H1 (cell line): ENCODE results near the gene DPF3. TPM values are rescaled to one million over a fixed set of nuclear protein-coding genes. Genes with fewer than 3 reads are reported as not detected.

ENCODE experiments used
- CEBPB ChIP-seq: IDR thresholded peaks from 2 replicates; pipeline ENCODE4 v1.6.1; 2012; ENCODE audit warnings: low read depth, low read length
- FOSL1 ChIP-seq: IDR thresholded peaks from 2 replicates; pipeline ENCODE4 v1.6.1; 2011; ENCODE audit warnings: mild to moderate bottlenecking, low read depth, low read length, moderate library complexity; ENCODE audit not compliant: insufficient read depth
- TAF1 ChIP-seq: IDR thresholded peaks from 2 replicates; pipeline ENCODE4 v1.6.1; 2011; ENCODE audit warnings: mild to moderate bottlenecking, low read depth, low read length
- polyA plus RNA-seq, 7 experiments: library from polyadenylated mRNA; depleted of rRNA in 3 of 7; stranded (reverse) in 5 of 7; unstranded in 2 of 7; fragments of >200 nt in 5 of 7; fragments of 200-250 nt in 2 of 7; gene quantifications; 1 replicate in 5 of 7; 2 replicates in 1 of 7; 4 replicates in 1 of 7; pipeline versions ENCODE4 v1.2.1 to v1.2.3, GENCODE V29; 2011 to 2013; ENCODE audit warnings: missing spikeins in 2 of 7, mixed read lengths in 2 of 7
- total RNA-seq: library from RNA; stranded (reverse); fragmentation: NEBNext Ultra II Directional; extraction: Animal tissue kit (Norgen Biotek cat#: 25700); gene quantifications from 2 replicates; pipeline ENCODE4 v1.2.1, GENCODE V29; 2021

The DPF3 gene
- total and polyA plus RNA-seq, 2 of the 8 experiments (the other 6 are each of a cell fraction or from before 2014, with no cell fraction given) = 0.19 TPM; not detected in 1

DNA sequence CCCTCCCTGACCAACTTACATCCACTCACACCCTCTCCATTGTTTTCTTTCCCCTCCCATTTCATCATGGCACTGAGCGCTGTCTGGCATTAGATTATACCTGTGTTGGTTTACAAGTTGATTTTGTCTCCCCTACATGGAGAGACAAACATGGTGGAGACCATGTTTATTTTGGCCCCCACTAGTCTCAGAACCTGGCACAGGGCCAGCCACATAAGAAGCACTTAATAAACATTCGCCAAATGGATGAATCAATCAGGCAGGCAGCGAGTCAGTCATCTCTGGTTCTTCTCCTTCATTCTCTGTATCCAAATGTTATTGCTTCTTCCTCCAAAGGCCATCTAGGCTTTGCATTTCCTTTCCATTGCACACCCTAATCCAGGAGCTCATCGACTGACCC, 177.4 kb downstream of the DPF3 start (continued):
- TF ChIP-seq TAF1 = no peak
- no peak for TF ChIP-seq CEBPB
- TF ChIP-seq FOSL1 = no peak
